Esophagus muscularis mucosa (tissue), 4 donors: ENCODE data around the gene FER. TPM values are rescaled to one million over a fixed set of nuclear protein-coding genes. Genes with fewer than 3 reads are reported as not detected.
"Not testable (repeated sequence)": the region's sequence is repeated elsewhere in the genome, so short reads cannot be mapped to it uniquely, and the experiment has no call there.

Experiments
- DNase-seq: peaks from one replicate; pipeline ENCODE4 v3.0.0-alpha.2; 2017; ENCODE audit errors: extremely low spot score
- H3K27ac ChIP-seq, 4 donors: fragments of 200-600 bp; sonication (generic); replicated peaks in 1 of 4; 1 replicate in 3 of 4; 2 replicates in 1 of 4; pipeline ENCODE4 v1.5.1; 2016 to 2019; ENCODE audit warnings: mild to moderate bottlenecking in 1 of 4
- H3K27me3 ChIP-seq, 4 donors: fragments of 200-600 bp; sonication (generic); one replicate each; pipeline versions ENCODE4 v1.5.1 to v1.6.0; 2016 to 2019
- H3K36me3 ChIP-seq, 4 donors: fragments of 200-600 bp; sonication (generic); one replicate each; pipeline ENCODE4 v1.5.1; 2016 to 2019
- H3K4me1 ChIP-seq, 4 donors: fragments of 200-600 bp; sonication (generic); one replicate each; pipeline ENCODE4 v1.5.1; 2016 to 2019
- H3K4me3 ChIP-seq, 4 donors: fragments of 200-600 bp; sonication (generic); 1 replicate in 2 of 4; 2 replicates in 2 of 4; pipeline ENCODE4 v1.5.1; 2016 to 2019; ENCODE audit warnings: mild to moderate bottlenecking in 4 of 4, moderate library complexity in 1 of 4
- H3K9me3 ChIP-seq, 4 donors: fragments of 200-600 bp; sonication (generic); 1 replicate in 3 of 4; 2 replicates in 1 of 4; pipeline ENCODE4 v1.5.1; 2016 to 2019
- EP300 ChIP-seq: sonication (generic); formaldehyde crosslinking; IDR thresholded peaks from one replicate; pipeline ENCODE4 v1.6.1; 2017; ENCODE audit warnings: antibody characterized with exemption
- POLR2A ChIP-seq: fragments of 450-650 bp; IDR thresholded peaks from one replicate; pipeline ENCODE4 v1.6.1; 2017; ENCODE audit warnings: antibody characterized with exemption, moderate library complexity, mild to moderate bottlenecking, low read depth
- POLR2AphosphoS5 ChIP-seq, 2 donors: sonication (generic); formaldehyde crosslinking; IDR thresholded peaks; one replicate each; pipeline ENCODE4 v1.6.1; 2017; ENCODE audit warnings: antibody characterized with exemption in 2 of 2
- WGBS: methylation state at CpG from one replicate; pipeline ENCODE4 v1.1.5; 2018; 5-methylcytosine and 5-hydroxymethylcytosine counted together
- intact Hi-C: fragments of 100-400 bp; cut with DNase I; formaldehyde crosslinking; loops from one replicate; pipeline ENCODE4 v1.15.1; 2023
- total RNA-seq, 4 donors: library from RNA; depleted of rRNA; stranded (reverse); fragments of >200 nt; gene quantifications; one replicate each; pipeline versions ENCODE4 v1.1.0 to v1.2.1, GENCODE V29; 2016
- TF ChIP-seq, protein P1 (sequence below), 3 experiments: fragments of 200-600 bp in 2 of 3; fragments of 450-650 bp in 1 of 3; sonication (generic) in 2 of 3; IDR thresholded peaks; one replicate each; pipeline ENCODE4 v1.5.1; 2017 to 2019; ENCODE audit warnings: antibody characterized with exemption in 3 of 3, mild to moderate bottlenecking in 2 of 3, moderate library complexity in 1 of 3

The FER gene
- total RNA-seq, 4 donors from 2014 or later: 17.6 to 32.8 (median 25.4) TPM

DNA sequence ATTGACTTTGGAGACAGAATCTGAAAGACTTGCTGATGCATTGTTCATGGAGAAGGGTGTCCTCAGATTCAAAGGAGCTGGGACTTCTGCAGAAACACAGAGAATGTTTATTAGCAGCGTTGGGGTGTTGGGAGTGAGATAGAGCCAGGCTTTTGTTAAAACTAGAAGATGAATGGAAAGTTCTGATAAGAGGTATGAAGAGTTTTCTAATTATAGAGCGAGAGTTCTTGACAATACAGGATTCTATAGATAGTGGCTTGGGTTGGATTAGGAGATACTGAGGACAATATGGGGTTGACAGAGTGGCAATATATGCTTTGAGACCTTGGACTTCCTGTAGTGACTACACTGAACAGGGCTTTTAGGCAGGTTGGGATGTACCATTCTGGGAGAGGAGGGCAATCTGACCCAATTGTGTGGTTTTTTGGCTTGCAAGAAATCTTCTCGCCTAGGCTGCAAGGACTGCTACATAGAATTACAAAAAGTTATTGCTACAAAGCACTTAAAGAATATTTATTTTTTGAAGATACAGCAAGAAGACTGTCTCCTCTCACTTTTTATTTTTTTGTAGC, 83.1 kb downstream of the FER start:
- no peak for DNase-seq
- Histone ChIP-seq H3K36me3 (peaks cover 0 to 13% (median 3%) of the 10 kb centered on the region in 4 donors), H3K9me3 (no peaks in the 10 kb centered on the region), H3K4me1 (no peaks in the 10 kb centered on the region), H3K27ac (no peak overlapping the region), H3K4me3 (no peak overlapping the region), H3K27me3 (no peaks in the 10 kb centered on the region)
- 92% methylated on average over 3 of the region's 3 CpGs for WGBS
- intact Hi-C loops: no loop called here
- TF ChIP-seq EP300 (no peak), POLR2AphosphoS5 (IDR thresholded peaks at IDR 0.05) (no peak), POLR2A (no peak)
- TF ChIP-seq, protein P1, sequence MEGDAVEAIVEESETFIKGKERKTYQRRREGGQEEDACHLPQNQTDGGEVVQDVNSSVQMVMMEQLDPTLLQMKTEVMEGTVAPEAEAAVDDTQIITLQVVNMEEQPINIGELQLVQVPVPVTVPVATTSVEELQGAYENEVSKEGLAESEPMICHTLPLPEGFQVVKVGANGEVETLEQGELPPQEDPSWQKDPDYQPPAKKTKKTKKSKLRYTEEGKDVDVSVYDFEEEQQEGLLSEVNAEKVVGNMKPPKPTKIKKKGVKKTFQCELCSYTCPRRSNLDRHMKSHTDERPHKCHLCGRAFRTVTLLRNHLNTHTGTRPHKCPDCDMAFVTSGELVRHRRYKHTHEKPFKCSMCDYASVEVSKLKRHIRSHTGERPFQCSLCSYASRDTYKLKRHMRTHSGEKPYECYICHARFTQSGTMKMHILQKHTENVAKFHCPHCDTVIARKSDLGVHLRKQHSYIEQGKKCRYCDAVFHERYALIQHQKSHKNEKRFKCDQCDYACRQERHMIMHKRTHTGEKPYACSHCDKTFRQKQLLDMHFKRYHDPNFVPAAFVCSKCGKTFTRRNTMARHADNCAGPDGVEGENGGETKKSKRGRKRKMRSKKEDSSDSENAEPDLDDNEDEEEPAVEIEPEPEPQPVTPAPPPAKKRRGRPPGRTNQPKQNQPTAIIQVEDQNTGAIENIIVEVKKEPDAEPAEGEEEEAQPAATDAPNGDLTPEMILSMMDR (IDR thresholded peaks at IDR 0.05): no peak

DNA sequence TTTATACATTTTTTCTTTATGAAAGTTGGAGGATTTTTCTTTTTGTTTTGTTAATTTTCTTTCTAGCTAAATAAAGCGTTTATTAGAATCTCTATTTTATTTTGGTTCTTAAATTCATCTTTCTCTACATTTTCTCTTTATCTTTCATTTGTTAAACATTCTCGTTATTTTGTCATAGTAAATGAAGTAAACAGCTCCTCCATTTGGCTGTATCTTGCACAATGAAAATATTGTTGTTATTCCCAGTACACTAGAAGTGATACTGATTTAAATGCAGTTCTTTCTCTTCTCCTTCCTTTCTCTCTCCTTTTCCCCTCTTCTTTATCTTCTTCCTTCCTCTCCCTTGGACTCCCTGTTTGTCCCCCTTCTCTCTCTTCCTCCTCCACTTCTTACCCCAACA, 88.8 kb downstream of the FER start:
- Histone ChIP-seq H3K4me1 (no peaks in the 10 kb centered on the region), H3K27me3 (no peaks in the 10 kb centered on the region), H3K36me3 (peaks cover 0 to 19% (median 5%) of the 10 kb centered on the region in 4 donors), H3K4me3 (no peak overlapping the region), H3K9me3 (no peaks in the 10 kb centered on the region), H3K27ac (no peak overlapping the region)
- intact Hi-C loops: no loop called here
- no peak for DNase-seq
- no peak for TF ChIP-seq POLR2AphosphoS5 (IDR thresholded peaks at IDR 0.05)
- TF ChIP-seq, protein P1 (IDR thresholded peaks at IDR 0.05): no peak
- TF ChIP-seq EP300: no peak
- TF ChIP-seq POLR2A: no peak
- 89% methylated on average over 2 of the region's 2 CpGs for WGBS

DNA sequence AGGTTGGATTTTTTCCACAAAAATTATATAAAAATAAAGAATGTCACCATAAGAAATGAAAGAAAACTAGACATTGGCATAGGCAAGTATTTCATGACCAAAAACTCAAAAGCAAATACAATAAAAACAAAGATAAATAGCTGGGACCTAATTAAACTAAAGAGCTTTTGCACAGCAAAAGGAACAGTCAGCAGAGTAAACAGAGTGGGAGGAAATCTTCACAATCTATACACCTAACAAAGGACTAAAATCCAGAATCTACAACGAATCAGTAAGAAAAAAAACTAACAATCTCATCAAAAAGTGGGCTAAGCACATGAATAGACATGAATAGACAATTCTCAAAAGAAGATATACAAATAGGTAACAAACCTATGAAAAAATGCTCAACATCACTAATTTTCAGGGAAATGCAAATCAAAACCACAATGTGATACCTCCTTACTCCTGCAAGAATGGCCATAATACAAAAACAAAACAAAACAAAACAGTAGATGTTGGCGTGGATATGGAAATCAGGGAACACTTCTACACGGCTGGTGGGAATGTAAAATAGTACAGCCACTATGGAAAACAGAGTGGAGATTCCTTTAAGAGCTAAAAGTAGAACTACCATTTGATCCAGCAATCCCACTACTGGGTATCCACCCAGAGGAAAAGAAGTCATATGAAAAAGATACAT, 94.7 kb downstream of the FER start:
- H3K4me3 ChIP-seq, intact Hi-C loops, DNase-seq, H3K4me1 ChIP-seq, H3K27ac ChIP-seq, H3K9me3 ChIP-seq, H3K27me3 ChIP-seq: not testable (repeated sequence)
- H3K36me3 ChIP-seq: peaks cover 0 to 14% (median 0%) of the 10 kb centered on the region in 4 donors
- 93% methylated on average over 3 of the region's 3 CpGs for WGBS

DNA sequence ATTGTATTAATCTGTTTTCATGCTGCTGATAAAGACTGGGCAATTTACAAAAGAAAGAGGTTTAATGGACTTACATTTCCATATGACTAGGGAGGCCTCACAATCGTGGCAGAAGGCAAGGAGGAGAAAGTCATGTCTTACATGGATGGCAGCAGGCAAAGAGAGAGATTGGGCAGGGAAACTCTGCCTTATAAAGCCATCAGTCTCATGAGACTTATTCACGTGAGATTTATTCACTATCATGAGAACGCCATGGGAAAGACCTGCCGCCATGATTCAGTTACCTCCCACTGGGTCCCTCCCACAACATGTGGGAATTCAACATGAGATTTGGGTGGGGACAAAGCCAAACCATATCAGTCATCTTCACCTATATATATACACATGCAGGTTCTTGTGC, 103.4 kb downstream of the FER start:
- H3K4me3 ChIP-seq, DNase-seq, H3K27ac ChIP-seq, intact Hi-C loops, H3K4me1 ChIP-seq, H3K9me3 ChIP-seq, H3K27me3 ChIP-seq, H3K36me3 ChIP-seq: not testable (repeated sequence)
- WGBS: 100% methylated on average over 4 of the region's 4 CpGs

DNA sequence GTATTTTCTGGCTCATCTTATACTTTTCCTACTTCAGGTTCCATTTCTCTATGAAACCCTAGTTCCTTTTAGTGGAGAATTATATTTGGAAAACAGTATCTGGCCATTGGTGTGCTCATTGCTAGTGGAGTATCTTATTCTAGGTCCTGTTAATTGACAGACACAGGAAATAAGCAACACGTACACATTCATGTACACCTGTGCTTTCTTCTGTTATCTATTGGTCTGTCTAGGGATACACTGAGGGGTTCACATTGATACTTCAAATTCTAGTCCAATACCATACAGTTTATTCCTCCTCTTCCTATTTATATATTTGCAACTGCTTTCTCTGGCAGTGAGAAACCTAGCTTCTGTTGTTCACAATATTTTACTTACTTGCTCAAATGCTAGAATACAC, 110.2 kb downstream of the FER start:
- no peaks in the 10 kb centered on the region for H3K4me1 ChIP-seq
- peaks cover 0 to 1% (median 0%) of the 10 kb centered on the region in 4 donors for H3K36me3 ChIP-seq
- TF ChIP-seq, protein P1 (IDR thresholded peaks at IDR 0.05): no peak
- no peak for TF ChIP-seq EP300
- TF ChIP-seq POLR2AphosphoS5 (IDR thresholded peaks at IDR 0.05): no peak
- 77% methylated on average over 1 of the region's 1 CpG for WGBS
- no peaks in the 10 kb centered on the region for H3K27me3 ChIP-seq
- H3K9me3 ChIP-seq: no peaks in the 10 kb centered on the region
- no peak for DNase-seq
- no peak overlapping the region for H3K4me3 ChIP-seq
- intact Hi-C loops: no loop called here
- H3K27ac ChIP-seq: no peak overlapping the region

DNA sequence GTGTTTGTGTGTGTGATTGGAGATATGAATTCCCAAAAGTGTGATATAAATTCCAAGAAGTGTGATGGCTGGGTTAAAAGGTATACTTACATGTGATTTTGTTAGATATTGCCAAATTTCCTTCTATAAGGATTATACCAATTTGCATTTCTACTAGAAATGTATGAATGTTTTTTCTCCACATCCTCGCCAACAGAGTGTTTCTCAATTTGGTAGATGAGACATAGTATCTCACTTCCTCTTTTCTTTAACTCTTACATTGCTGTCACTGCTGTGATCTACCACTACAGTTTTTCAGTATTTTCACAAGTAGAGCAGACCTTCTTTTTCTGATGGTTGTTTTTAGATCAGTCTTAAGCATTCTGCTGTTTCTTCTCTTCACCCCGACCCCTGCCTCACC, 111.3 kb downstream of the FER start:
- Histone ChIP-seq H3K36me3 (peaks cover 0 to 6% (median 0%) of the 10 kb centered on the region in 4 donors), H3K27ac (no peak overlapping the region), H3K27me3 (no peaks in the 10 kb centered on the region), H3K9me3 (no peaks in the 10 kb centered on the region), H3K4me3 (no peak overlapping the region), H3K4me1 (no peaks in the 10 kb centered on the region)
- 67% methylated on average over 2 of the region's 2 CpGs for WGBS
- TF ChIP-seq POLR2AphosphoS5 (IDR thresholded peaks at IDR 0.05) (no peak), POLR2A (no peak), EP300 (no peak)
- TF ChIP-seq, protein P1 (IDR thresholded peaks at IDR 0.05): no peak
- DNase-seq: no peak
- intact Hi-C loops: no loop called here
